T-helper 2 cell treated with Interferon-gamma antibody and Interleukin-4, amounts not matched to agents 5 μg/mL and 100 μg/mL, for 36 hours (primary cell): ENCODE data around the gene EFHC1.

Experiments used
- DNase-seq: peaks from one replicate; pipeline ENCODE4 v3.0.0; 2021; ENCODE audit warnings: low spot score
- H3K27ac Mint-ChIP-seq: one replicate; pipeline ENCODE4 v1.8.0; 2021; ENCODE audit warnings: mild to moderate bottlenecking, mixed read lengths
- H3K27me3 Mint-ChIP-seq: one replicate; pipeline ENCODE4 v1.8.0; 2021; ENCODE audit warnings: low read depth, mixed read lengths
- H3K36me3 Mint-ChIP-seq: one replicate; pipeline ENCODE4 v1.8.0; 2021; ENCODE audit warnings: low read depth, mixed read lengths
- H3K4me1 Mint-ChIP-seq: one replicate; pipeline ENCODE4 v1.8.0; 2021; ENCODE audit warnings: low read depth, mixed read lengths
- H3K4me3 Mint-ChIP-seq: one replicate; pipeline ENCODE4 v1.8.0; 2022; ENCODE audit warnings: mild to moderate bottlenecking, moderate library complexity, mixed read lengths
- H3K9me3 Mint-ChIP-seq: one replicate; pipeline ENCODE4 v1.8.0; 2021; ENCODE audit warnings: mixed read lengths

EFHC1 gene

DNA sequence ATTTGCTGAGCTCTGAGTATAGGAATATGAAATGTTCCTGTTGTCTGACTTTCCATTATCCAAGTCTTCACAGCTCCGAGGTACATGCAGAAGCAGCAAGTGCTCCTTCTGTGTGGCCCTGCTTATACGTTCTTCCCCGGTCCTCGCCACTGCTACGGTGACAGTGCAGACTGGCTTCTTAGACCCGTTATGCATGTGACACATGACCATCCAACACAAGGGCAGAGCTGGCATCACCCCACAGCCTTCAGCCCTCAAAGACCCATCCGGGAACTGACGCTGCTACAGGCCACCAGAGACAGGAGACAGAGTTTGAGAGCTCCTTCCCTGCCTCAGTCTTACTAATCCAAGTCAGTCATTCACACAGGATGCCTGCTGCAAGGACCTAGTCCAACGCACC is 86.3 kb downstream of the EFHC1 start:
- Mint-ChIP-seq H3K4me1 (no peaks in the 10 kb centered on the region), H3K36me3 (peaks cover 19% of the 10 kb centered on the region), H3K9me3 (no peaks in the 10 kb centered on the region), H3K27me3 (no peaks in the 10 kb centered on the region), H3K27ac (no peak overlapping the region), H3K4me3 (no peak overlapping the region)
- no peak for DNase-seq

DNA sequence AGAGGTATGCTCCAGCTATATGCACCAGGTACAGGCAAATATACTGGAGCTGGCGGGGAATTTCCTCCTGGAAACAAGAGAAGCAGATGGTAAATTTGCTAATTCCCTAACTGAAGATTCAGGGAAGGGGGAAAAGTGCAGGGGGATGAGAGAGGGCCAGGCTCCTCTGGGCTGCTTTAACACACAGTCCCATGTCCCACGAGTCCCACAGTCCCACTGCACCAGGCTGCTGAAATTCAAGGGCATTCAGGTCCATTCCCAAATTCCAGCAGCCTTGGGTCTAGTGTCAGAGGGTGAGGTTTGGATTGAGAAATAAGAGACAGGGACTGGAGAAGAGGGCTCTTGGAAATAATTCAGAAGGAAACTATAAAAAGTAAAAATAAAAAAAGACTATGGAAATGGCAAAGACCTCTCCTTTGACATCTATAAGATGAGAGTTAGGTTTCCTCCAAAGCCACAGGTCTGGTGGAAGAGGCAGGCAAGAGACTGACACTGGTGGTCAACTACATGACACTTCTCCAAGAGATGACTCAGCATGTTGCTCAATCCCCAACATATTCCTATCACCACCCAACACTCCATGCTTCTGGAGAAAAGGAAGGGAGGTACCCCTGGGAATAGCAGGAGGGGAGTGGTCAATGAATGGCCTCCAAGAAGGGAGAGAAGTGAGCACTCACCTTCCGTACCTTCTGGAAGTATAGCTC is 87.6 kb downstream of the EFHC1 start:
- peaks cover 15% of the 10 kb centered on the region for H3K36me3 Mint-ChIP-seq
- no peak overlapping the region for H3K27ac Mint-ChIP-seq
- no peaks in the 10 kb centered on the region for H3K9me3 Mint-ChIP-seq
- H3K27me3 Mint-ChIP-seq: no peaks in the 10 kb centered on the region
- H3K4me1 Mint-ChIP-seq: no peaks in the 10 kb centered on the region
- H3K4me3 Mint-ChIP-seq: no peak overlapping the region
- DNase-seq: no peak

- Mint-ChIP-seq H3K4me1 (no peaks in the 10 kb centered on the region), H3K27me3 (no peaks in the 10 kb centered on the region), H3K36me3 (peaks cover 12% of the 10 kb centered on the region), H3K27ac (no peak overlapping the region), H3K9me3 (no peaks in the 10 kb centered on the region), H3K4me3 (no peak overlapping the region)
- no peak for DNase-seq
Observed at GRCh38 chr6:52508261-52508739, 88.2 kb downstream of the EFHC1 start.

DNA sequence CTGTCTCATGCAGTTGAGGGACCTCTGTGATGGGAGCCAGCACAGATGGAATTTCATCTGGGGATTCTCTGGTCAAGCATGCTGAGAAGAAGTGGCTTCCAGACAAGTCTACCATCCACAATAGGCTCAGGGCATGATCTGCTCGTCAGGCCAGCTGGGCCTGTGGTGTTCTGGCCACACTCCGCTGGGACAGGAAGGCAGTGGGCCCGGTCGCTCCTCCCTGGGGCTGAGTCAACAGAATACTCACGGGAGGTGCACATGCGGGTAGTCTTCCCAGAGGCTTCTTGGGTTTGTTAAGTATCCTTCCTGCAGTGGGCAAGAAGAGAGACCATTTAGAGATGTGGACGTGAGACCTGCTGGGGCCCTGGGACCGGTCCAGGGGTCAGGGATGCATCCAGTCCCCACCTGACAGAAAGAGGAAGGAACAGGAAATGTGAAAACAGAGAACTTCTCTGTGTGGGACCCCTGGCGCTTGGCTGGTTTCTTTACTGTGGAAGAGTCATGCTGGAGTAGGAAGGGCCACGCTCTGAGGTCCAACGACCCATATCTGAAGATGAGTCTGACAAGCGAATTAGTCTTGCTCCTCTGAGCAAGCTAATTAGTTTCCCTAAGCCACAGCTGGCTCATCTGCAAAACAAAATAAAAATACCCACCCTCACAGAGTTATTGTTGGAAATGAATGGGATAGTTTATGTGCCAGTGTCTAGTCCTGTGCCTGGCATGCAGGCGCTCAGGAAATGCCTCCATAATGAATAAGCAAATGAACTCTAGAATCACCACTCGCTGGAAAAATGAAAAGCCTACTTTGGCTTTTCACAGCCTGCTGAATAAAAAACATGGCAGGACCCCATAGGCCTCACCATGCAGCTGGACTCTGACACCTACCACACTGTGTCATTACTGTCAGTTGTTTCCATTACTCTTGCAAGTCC is 89.4 kb downstream of the EFHC1 start:
- Mint-ChIP-seq H3K4me3 (no peak overlapping the region), H3K27ac (no peak overlapping the region), H3K4me1 (no peaks in the 10 kb centered on the region), H3K27me3 (no peaks in the 10 kb centered on the region), H3K9me3 (no peaks in the 10 kb centered on the region), H3K36me3 (peaks cover 15% of the 10 kb centered on the region)
- no peak for DNase-seq

- Mint-ChIP-seq H3K9me3 (no peaks in the 10 kb centered on the region), H3K36me3 (peaks cover 16% of the 10 kb centered on the region), H3K4me3 (no peak overlapping the region), H3K4me1 (peaks cover under 1% of the 10 kb centered on the region), H3K27me3 (no peaks in the 10 kb centered on the region), H3K27ac (no peak overlapping the region)
- DNase-seq: no peak
Observed at GRCh38 chr6:52510213-52510562, 90.0 kb downstream of the EFHC1 start.

DNA sequence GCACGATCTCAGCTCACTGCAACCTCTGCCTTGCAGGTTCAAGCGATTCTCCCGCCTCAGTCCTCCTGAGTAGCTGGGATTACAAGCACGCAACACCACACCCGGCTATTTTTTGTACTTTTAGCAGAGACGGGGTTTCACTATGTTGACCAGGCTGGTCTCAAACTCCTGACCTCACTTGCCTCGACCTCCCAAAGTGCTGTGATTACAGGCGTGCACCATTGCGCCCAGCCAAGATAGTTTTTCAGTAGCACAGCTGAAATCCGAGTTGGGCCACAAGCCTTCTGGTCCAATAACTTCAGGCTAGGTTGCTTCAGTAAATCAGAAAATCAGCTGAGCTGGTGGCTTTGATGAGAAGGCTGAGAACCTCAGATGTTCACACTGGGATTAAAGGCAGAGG is 91.0 kb downstream of the EFHC1 start:
- Mint-ChIP-seq H3K27ac (no peak overlapping the region), H3K4me1 (peaks cover 7% of the 10 kb centered on the region), H3K36me3 (peaks cover 21% of the 10 kb centered on the region), H3K4me3 (no peak overlapping the region), H3K9me3 (no peaks in the 10 kb centered on the region), H3K27me3 (no peaks in the 10 kb centered on the region)
- DNase-seq: no peak

DNA sequence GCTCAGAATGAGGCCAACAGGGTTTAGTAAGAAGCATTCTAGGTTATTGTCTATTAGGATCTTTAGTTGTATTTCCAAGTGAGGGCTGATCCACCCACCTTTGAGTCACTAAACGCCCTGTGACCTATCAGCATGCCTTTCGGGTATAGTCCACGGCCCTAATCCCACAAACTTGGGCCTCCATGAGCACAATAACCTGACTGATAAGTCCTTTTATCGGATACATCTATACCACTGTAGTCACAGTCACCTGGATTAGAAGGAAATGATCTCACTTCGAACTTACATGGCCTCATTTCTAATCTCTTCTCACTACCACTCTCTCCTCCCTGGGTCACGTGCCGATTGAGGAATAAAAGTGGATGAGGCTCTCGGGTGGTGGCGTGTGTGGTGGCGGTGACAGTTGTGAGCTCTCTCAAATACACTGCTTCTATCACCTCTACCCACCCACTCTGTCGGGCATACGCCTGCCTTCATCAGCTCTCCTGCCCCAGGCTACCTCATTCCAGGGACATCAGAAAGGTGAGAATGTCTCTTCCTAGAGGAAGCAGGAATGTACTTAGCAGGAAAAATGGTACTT is 91.5 kb downstream of the EFHC1 start:
- no peak for DNase-seq
- H3K9me3 Mint-ChIP-seq: no peaks in the 10 kb centered on the region
- peaks cover 12% of the 10 kb centered on the region for H3K4me1 Mint-ChIP-seq
- H3K27ac Mint-ChIP-seq: no peak overlapping the region
- H3K4me3 Mint-ChIP-seq: no peak overlapping the region
- H3K27me3 Mint-ChIP-seq: no peaks in the 10 kb centered on the region
- peaks cover 24% of the 10 kb centered on the region for H3K36me3 Mint-ChIP-seq

DNA sequence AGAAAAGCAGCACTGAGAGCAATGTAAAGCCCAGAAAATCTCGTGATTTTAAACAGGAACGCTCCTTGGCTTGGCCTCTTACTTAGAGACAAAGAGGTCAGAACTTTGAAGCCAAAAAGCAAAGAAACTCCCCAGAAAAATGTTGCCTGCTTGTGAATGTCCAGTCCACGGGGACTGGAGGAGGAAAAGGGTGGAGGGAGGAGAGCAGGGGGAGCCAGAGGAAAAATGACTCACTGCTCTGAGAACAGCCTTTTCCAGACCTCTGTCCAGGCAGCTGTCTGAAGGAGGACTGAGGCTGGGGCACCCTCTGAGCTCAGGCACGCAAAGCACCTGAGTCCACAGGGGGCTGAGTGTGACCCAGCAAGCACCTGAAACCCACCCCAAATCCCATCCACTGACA is 92.1 kb downstream of the EFHC1 start:
- Mint-ChIP-seq H3K27me3 (no peaks in the 10 kb centered on the region), H3K27ac (no peak overlapping the region), H3K4me1 (peaks cover 13% of the 10 kb centered on the region), H3K36me3 (peaks cover 24% of the 10 kb centered on the region), H3K9me3 (no peaks in the 10 kb centered on the region), H3K4me3 (no peak overlapping the region)
- no peak for DNase-seq

DNA sequence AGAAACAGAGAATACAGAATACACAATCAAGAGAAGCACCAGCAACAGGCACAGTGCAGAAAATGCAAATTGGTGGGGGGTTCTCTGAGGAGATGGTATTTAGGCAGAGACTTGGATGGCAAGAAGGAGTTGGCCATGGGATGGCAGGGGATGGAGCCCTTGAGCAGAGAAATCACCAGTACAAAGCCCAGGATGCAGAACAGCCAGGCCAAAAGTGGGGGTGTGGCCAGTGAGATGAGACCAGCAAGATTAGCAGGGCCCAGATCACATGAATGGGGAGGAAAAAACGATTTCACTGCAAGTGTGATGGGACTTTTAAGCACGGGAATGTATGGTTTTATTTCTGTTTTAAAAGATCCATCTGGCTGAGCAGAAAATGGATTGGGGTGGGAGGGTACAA is 93.3 kb downstream of the EFHC1 start:
- no peaks in the 10 kb centered on the region for H3K27me3 Mint-ChIP-seq
- no peak overlapping the region for H3K27ac Mint-ChIP-seq
- peaks cover 17% of the 10 kb centered on the region for H3K36me3 Mint-ChIP-seq
- DNase-seq: no peak
- peaks cover 16% of the 10 kb centered on the region for H3K4me1 Mint-ChIP-seq
- H3K9me3 Mint-ChIP-seq: no peaks in the 10 kb centered on the region
- no peak overlapping the region for H3K4me3 Mint-ChIP-seq

GRCh38 chr6:52513896-52514295 is 93.8 kb downstream of the EFHC1 start:
- H3K9me3 Mint-ChIP-seq: no peaks in the 10 kb centered on the region
- H3K4me1 Mint-ChIP-seq: peaks cover 16% of the 10 kb centered on the region
- H3K4me3 Mint-ChIP-seq: no peak overlapping the region
- no peaks in the 10 kb centered on the region for H3K27me3 Mint-ChIP-seq
- DNase-seq: no peak
- H3K36me3 Mint-ChIP-seq: peaks cover 16% of the 10 kb centered on the region
- H3K27ac Mint-ChIP-seq: no peak overlapping the region

- Mint-ChIP-seq H3K4me1 (peaks cover 16% of the 10 kb centered on the region), H3K36me3 (peaks cover 21% of the 10 kb centered on the region), H3K27me3 (no peaks in the 10 kb centered on the region), H3K27ac (no peak overlapping the region), H3K9me3 (no peaks in the 10 kb centered on the region), H3K4me3 (no peak overlapping the region)
- no peak for DNase-seq
Observed at GRCh38 chr6:52514514-52514913, 94.4 kb downstream of the EFHC1 start.

DNA sequence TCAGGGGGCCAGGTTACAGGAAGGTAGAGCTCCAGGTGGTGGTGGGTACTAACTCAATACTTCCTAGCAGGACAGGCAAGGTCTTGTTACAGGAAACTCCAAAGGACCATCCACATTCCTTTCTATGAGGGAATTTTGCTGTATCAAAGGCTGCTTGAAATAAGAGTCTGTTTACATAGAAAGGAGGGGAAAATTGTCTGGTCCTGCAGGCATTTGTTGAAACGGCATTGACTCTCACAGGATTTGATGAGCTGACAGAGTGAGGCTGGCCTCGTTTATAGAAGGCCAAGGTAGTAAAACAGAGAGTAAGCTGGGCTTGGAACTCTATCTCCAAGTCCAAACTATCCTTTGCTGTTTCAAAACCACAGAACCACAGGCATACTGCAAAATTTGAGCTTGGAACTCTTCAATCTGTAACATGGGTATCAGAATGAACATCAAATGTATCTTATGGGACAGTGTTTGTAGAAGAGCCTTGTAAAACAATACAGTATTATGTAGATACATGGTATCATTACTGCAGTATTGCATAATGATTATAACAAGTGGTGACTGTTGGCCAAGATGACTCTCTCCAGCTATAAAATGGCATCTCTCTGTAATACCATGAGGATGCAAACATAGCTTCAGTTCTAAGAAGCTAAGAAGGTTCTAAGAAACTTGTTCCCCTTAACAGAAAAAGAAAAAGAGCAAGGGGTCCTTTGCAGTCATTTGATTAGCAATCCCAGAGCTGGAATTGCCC is 95.2 kb downstream of the EFHC1 start:
- H3K4me3 Mint-ChIP-seq: no peak overlapping the region
- no peak for DNase-seq
- H3K4me1 Mint-ChIP-seq: peaks cover 16% of the 10 kb centered on the region
- H3K36me3 Mint-ChIP-seq: peaks cover 21% of the 10 kb centered on the region
- no peak overlapping the region for H3K27ac Mint-ChIP-seq
- H3K9me3 Mint-ChIP-seq: no peaks in the 10 kb centered on the region
- no peaks in the 10 kb centered on the region for H3K27me3 Mint-ChIP-seq

- DNase-seq: no peak
- peaks cover 18% of the 10 kb centered on the region for H3K36me3 Mint-ChIP-seq
- no peaks in the 10 kb centered on the region for H3K27me3 Mint-ChIP-seq
- H3K9me3 Mint-ChIP-seq: no peaks in the 10 kb centered on the region
- H3K27ac Mint-ChIP-seq: no peak overlapping the region
- no peak overlapping the region for H3K4me3 Mint-ChIP-seq
- H3K4me1 Mint-ChIP-seq: peaks cover 16% of the 10 kb centered on the region
Observed at GRCh38 chr6:52516269-52516668, 96.1 kb downstream of the EFHC1 start.

- Mint-ChIP-seq H3K36me3 (peaks cover 18% of the 10 kb centered on the region), H3K4me1 (peaks cover 16% of the 10 kb centered on the region), H3K27ac (no peak overlapping the region), H3K27me3 (no peaks in the 10 kb centered on the region), H3K4me3 (no peak overlapping the region), H3K9me3 (no peaks in the 10 kb centered on the region)
- DNase-seq: no peak
Observed at GRCh38 chr6:52516943-52517342, 96.8 kb downstream of the EFHC1 start.
